Astrocyte of the cerebellum (primary cell): ENCODE measurements around the gene GNG12.

Source experiments
- DNase-seq: peaks from one replicate; pipeline ENCODE4 v3.0.0-alpha.2; 2011; ENCODE audit warnings: low read depth
- H3K4me3 ChIP-seq: 2 replicates; pipeline ENCODE4 v1.5.1; 2011; ENCODE audit warnings: mild to moderate bottlenecking, low read depth, low read length, moderate library complexity
- in situ Hi-C: cut with HindIII; loops from 2 replicates; pipeline ENCODE4 v1.10.0; 2017; ENCODE audit warnings: low sequenced_read_pairs
- TF ChIP-seq, protein P1 (sequence below): IDR thresholded peaks from 2 replicates; pipeline ENCODE4 v1.5.1; 2012; ENCODE audit warnings: low read length, low read depth, moderate library complexity, mild to moderate bottlenecking; ENCODE audit errors: missing control alignments

The GNG12 gene

DNA sequence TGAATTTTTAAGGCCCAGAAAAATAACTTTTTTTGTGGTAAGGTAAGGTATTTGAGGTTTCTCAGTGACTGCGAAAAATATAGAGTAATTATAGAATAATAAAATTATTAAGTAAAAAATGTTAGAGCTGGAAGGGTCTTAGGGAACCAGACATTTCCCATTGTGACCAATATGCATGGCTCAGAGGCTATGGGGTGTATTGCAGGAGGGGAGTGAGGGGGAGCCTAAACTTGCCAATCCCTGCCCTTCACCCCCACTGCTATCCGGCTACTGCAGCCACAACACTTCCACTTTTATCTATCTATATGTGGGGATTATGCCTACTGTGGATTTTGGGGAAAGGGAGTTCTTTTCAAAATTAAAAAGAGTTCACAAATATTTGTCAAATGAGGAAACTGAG lies 155.9 kb downstream of the GNG12 start:
- in situ Hi-C loops = loop anchor here (25.0 kb wide), 1 partner anchor 140 kb away; no protein-coding TSS in a partner anchor

DNA sequence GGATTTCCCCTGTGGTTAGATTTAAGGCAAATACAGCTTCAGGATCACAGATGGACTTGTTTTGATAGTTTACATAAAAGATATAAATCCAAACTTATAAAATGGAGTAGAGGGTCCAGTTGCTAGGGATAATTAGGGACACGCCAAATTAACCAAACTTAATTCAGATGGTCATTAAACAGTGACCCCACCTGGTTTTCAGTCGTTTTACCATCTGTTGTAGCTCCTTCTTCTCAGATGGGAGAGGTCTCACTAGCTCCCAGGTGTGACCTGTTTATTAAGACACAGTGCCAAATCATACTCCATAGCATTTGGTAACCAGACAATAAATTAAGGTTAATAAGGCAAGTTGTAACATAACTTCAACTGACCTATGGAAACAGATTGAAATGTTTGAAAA lies 156.3 kb downstream of the GNG12 start:
- no peak overlapping the region for H3K4me3 ChIP-seq
- in situ Hi-C loops = loop anchor here (25.0 kb wide), 1 partner anchor 140 kb away; no protein-coding TSS in a partner anchor
- DNase-seq = no peak
- TF ChIP-seq, protein P1, sequence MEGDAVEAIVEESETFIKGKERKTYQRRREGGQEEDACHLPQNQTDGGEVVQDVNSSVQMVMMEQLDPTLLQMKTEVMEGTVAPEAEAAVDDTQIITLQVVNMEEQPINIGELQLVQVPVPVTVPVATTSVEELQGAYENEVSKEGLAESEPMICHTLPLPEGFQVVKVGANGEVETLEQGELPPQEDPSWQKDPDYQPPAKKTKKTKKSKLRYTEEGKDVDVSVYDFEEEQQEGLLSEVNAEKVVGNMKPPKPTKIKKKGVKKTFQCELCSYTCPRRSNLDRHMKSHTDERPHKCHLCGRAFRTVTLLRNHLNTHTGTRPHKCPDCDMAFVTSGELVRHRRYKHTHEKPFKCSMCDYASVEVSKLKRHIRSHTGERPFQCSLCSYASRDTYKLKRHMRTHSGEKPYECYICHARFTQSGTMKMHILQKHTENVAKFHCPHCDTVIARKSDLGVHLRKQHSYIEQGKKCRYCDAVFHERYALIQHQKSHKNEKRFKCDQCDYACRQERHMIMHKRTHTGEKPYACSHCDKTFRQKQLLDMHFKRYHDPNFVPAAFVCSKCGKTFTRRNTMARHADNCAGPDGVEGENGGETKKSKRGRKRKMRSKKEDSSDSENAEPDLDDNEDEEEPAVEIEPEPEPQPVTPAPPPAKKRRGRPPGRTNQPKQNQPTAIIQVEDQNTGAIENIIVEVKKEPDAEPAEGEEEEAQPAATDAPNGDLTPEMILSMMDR = no peak

More for the DNA sequence above, 155.9 kb downstream of the GNG12 start:
- DNase-seq = no peak
- TF ChIP-seq, protein P1 = no peak
- H3K4me3 ChIP-seq = no peak overlapping the region

DNA sequence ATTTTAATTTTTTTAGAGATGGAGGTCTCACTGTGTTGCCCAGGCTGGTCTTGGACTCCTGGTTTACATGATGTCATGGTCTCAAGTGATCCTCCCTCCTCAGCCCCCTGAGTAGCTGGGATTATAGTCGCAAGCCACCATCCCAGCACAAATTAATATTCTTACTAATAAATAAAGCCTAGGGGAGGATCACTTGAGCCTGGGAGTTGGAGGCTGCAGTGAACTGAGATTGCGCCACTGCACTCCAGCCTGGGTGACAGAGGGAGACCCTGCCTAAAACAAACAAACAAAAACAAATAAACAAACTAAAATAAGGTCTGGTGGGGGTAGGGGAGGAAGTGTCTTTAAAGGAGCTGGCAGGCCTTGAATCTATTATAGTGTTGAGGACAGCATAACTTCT lies 157.0 kb downstream of the GNG12 start:
- no peak for DNase-seq
- in situ Hi-C loops = loop anchor here (25.0 kb wide), 1 partner anchor 139 kb away; no protein-coding TSS in a partner anchor
- H3K4me3 ChIP-seq = no peak overlapping the region
- TF ChIP-seq, protein P1 = no peak

DNA sequence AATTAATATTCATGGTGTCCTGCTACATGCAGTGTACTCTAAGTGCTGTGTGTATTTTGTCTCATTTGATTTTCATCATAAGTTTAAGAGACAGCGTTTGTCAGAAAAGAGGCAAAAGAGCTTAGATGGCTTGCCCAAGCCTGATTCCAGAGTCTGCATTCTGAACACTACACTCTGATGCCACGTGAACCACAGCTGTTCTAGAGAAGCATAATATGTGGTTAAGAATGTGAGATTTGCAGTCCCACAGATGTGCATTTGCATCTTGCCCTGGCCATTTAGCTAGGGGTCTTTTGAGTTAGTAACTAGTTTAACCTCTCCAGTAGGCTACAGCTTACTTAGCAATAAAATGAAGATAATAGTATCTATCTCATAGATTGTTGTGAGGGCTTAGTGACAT lies 157.5 kb downstream of the GNG12 start:
- H3K4me3 ChIP-seq = no peak overlapping the region
- TF ChIP-seq, protein P1 = no peak
- no peak for DNase-seq
- in situ Hi-C loops = loop anchor here (25.0 kb wide), 1 partner anchor 138 kb away; no protein-coding TSS in a partner anchor

DNA sequence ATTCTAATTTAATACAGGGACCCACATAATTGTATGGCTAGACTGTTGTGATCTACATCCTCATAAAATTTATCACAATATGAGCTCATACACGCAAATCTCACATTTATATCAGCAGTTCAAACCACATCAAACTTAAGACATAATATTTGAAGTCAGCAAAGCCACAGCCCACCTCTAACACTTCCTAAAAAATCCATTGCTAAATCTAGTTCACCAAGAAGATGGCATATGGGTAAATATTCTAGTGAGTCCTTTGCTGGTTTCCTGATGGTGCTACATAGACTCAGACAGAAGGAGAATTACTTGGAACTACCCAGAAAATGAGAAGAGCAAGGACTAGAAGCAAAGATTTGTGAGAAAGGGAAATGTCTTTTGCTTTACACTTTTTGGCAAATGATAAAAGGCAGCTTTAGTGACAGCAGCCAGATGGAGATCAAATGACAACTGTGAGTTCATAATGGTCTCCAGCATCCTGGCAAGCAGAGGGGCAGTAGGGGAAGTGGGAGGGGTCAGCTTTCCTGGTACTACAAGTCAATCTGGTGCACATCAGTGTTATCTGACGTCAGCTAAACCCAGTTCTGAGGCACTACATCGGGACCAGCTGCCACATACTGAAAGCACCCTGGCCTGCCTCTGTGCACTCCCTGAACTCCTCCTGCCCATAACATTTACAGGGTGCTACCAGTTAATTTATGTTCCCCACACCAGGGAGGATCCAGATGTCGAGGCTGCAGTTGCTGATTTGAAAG lies 158.8 kb downstream of the GNG12 start:
- TF ChIP-seq, protein P1 = no peak
- in situ Hi-C loops = loop anchor here (25.0 kb wide), 1 partner anchor 137 kb away; no protein-coding TSS in a partner anchor
- no peak for DNase-seq
- no peak overlapping the region for H3K4me3 ChIP-seq

DNA sequence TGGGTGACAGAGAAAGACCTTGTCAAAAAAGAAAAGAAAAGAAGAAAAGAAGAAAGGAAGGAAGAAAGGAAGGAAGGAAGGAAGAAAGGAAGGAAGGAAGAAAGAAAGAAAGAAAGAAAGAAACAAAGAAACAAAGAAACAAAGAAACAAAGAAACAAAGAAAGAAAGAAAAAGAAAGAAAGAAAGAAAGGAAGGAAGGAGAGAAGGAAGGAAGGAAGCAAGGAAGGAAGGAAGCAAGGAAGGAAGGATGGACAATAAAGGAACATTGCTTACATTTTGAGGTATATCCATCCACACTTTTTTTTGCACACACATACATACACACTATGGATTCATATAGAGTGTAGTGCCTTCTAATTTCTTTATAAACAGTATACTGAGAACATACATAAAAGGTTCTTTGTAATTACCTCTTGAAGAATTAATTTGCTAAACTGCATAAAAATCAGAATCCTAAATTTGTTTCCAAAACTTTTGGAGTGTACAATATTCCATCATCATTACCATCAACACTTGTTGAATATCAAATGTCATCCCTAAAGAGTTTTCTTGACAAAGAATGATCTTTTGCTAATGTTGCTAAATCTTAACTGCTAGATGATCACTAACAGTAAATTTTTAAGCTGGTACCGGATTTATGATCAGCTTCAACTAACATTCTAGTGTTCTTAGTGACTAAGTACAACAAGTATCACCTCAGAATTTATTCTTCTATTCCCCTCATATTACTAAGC lies 159.6 kb downstream of the GNG12 start:
- DNase-seq = no peak
- in situ Hi-C loops = no loop called here

More for the DNA sequence above, 159.6 kb downstream of the GNG12 start:
- TF ChIP-seq, protein P1 = no peak
- no peak overlapping the region for H3K4me3 ChIP-seq
